Hepatocyte (in vitro differentiated cells): ENCODE data around the gene MLIP. TPM values are rescaled to one million over a fixed set of nuclear protein-coding genes. Genes with fewer than 3 reads are reported as not detected.

ENCODE experiments used
- DNase-seq: peaks from one replicate; pipeline ENCODE4 v3.0.0-alpha.2; 2016; ENCODE audit warnings: low spot score
- H2AFZ ChIP-seq: fragments of 200-600 bp; sonication (generic); 2 replicates; pipeline ENCODE4 v1.6.0; 2016; ENCODE audit warnings: antibody characterized with exemption, mild to moderate bottlenecking
- H3K27ac ChIP-seq: fragments of 200-600 bp; sonication (generic); 2 replicates; pipeline ENCODE4 v1.5.1; 2016; ENCODE audit warnings: mild to moderate bottlenecking
- H3K27me3 ChIP-seq: fragments of 200-600 bp; sonication (generic); 2 replicates; pipeline ENCODE4 v1.6.1; 2016
- H3K36me3 ChIP-seq: fragments of 200-600 bp; sonication (generic); replicated peaks from 2 replicates; pipeline ENCODE4 v1.5.1; 2016; ENCODE audit warnings: low read depth; ENCODE audit not compliant: insufficient read depth
- H3K4me1 ChIP-seq: fragments of 200-600 bp; sonication (generic); 2 replicates; pipeline ENCODE4 v1.5.1; 2016; ENCODE audit warnings: mild to moderate bottlenecking, moderate library complexity; ENCODE audit not compliant: insufficient read depth
- H3K4me2 ChIP-seq: fragments of 200-600 bp; sonication (generic); 2 replicates; pipeline ENCODE4 v1.6.0; 2016
- H3K4me3 ChIP-seq: fragments of 200-600 bp; sonication (generic); 2 replicates; pipeline ENCODE4 v1.5.1; 2016; ENCODE audit warnings: mild to moderate bottlenecking
- H3K79me2 ChIP-seq: fragments of 200-600 bp; sonication (generic); 2 replicates; pipeline ENCODE4 v1.6.0; 2017; ENCODE audit warnings: mild to moderate bottlenecking
- H3K9me2 ChIP-seq: fragments of 200-600 bp; sonication (generic); replicated peaks from 2 replicates; pipeline ENCODE4 v1.6.0; 2017; ENCODE audit warnings: mild to moderate bottlenecking; ENCODE audit not compliant: insufficient read depth
- H3K9me3 ChIP-seq: fragments of 200-600 bp; sonication (generic); 2 replicates; pipeline ENCODE4 v1.5.1; 2016; ENCODE audit warnings: low read depth, mild to moderate bottlenecking
- H4K20me1 ChIP-seq: fragments of 200-600 bp; sonication (generic); 2 replicates; pipeline ENCODE4 v1.6.0; 2016; ENCODE audit warnings: mild to moderate bottlenecking; ENCODE audit not compliant: insufficient read depth, poor library complexity, severe bottlenecking
- CTCF ChIP-seq: fragments of 200-600 bp; sonication (generic); IDR thresholded peaks from 2 replicates; pipeline ENCODE4 v1.5.1; 2016; ENCODE audit warnings: antibody characterized with exemption, mild to moderate bottlenecking; ENCODE audit not compliant: poor library complexity
- EZH2 ChIP-seq: fragments of 200-600 bp; sonication (generic); IDR thresholded peaks from 2 replicates; pipeline ENCODE4 v1.6.1; 2016; ENCODE audit warnings: antibody characterized with exemption, mild to moderate bottlenecking, borderline replicate concordance
- EZH2phosphoT487 ChIP-seq: fragments of 200-600 bp; sonication (generic); IDR thresholded peaks from one replicate; pipeline ENCODE4 v1.6.1; 2018; ENCODE audit warnings: antibody characterized with exemption, mild to moderate bottlenecking, low read depth, moderate library complexity; ENCODE audit not compliant: unreplicated experiment, severe bottlenecking
- WGBS: methylation state at CpG from one replicate; pipeline ENCODE4 v1.1.6; 2016; ENCODE audit warnings: low lambda C conversion rate; ENCODE audit errors: missing lambda C conversion rate; 5-methylcytosine and 5-hydroxymethylcytosine counted together
- polyA plus RNA-seq: library from polyadenylated mRNA; unstranded; fragments of >200 nt; fragmentation: Nextera tagmentation; extraction: Ambion mirVana; gene quantifications from 2 replicates; pipeline ENCODE4 v1.2.1, GENCODE V29; 2016
- total RNA-seq: library from RNA; depleted of rRNA; stranded (reverse); fragments of >200 nt; gene quantifications from 2 replicates; pipeline ENCODE4 v1.2.3, GENCODE V29; 2014

The MLIP gene
- total and polyA plus RNA-seq, 2 experiments from 2014 or later, result 1.2 to 1.5 TPM

- Histone ChIP-seq H3K4me3 (peak overlapping the region; percentile 14), H3K36me3 (no peaks in the 10 kb centered on the region), H3K27me3 (no peaks in the 10 kb centered on the region), H3K27ac (peak overlapping the region; percentile 7), H3K4me2 (peak overlapping the region; percentile 66), H3K4me1 (no peaks in the 10 kb centered on the region), H3K9me3 (no peaks in the 10 kb centered on the region), H2AFZ (peak overlapping the region; percentile 23), H3K9me2 (no peaks in the 10 kb centered on the region), H4K20me1 (no peaks in the 10 kb centered on the region), H3K79me2 (no peaks in the 10 kb centered on the region)
- whole genome bisulfite sequencing, result 48% methylated on average over 3 of the region's 3 CpGs
- DNase-seq, result no peak
- no peak for TF ChIP-seq EZH2
- no peak for TF ChIP-seq EZH2phosphoT487
- no peak for TF ChIP-seq CTCF
Observed at GRCh38 chr6:54070025-54070424, 41.2 kb upstream of the MLIP start.

- no peak for TF ChIP-seq CTCF
- TF ChIP-seq EZH2, result no peak
- TF ChIP-seq EZH2phosphoT487, result no peak
Observed at GRCh38 chr6:54071821-54072340, 39.4 kb upstream of the MLIP start.

GRCh38 chr6:54072635-54073313, 38.5 kb upstream of the MLIP start:
- Histone ChIP-seq H3K27ac (no peak overlapping the region), H3K9me3 (no peaks in the 10 kb centered on the region), H3K36me3 (no peaks in the 10 kb centered on the region), H4K20me1 (no peaks in the 10 kb centered on the region), H3K27me3 (no peaks in the 10 kb centered on the region), H2AFZ (no peak overlapping the region), H3K79me2 (no peaks in the 10 kb centered on the region), H3K4me1 (no peaks in the 10 kb centered on the region), H3K9me2 (no peaks in the 10 kb centered on the region), H3K4me3 (no peak overlapping the region), H3K4me2 (no peak overlapping the region)
- TF ChIP-seq EZH2phosphoT487 (no peak), CTCF (no peak), EZH2 (no peak)
- WGBS, result 64% methylated on average over 2 of the region's 2 CpGs
- no peak for DNase-seq

More at GRCh38 chr6:54071821-54072340, 39.4 kb upstream of the MLIP start:
- Histone ChIP-seq H3K4me1 (no peaks in the 10 kb centered on the region), H3K9me2 (no peaks in the 10 kb centered on the region), H3K27me3 (no peaks in the 10 kb centered on the region), H3K4me2 (no peak overlapping the region), H4K20me1 (no peaks in the 10 kb centered on the region), H3K79me2 (no peaks in the 10 kb centered on the region), H3K9me3 (no peaks in the 10 kb centered on the region), H3K4me3 (no peak overlapping the region), H2AFZ (no peak overlapping the region), H3K36me3 (no peaks in the 10 kb centered on the region), H3K27ac (no peak overlapping the region)
- no peak for DNase-seq
- 72% methylated on average over 4 of the region's 4 CpGs for WGBS
